HCT116 (cell line): ENCODE results near the gene HMCN1. TPM values are rescaled to one million over a fixed set of nuclear protein-coding genes. Genes with fewer than 3 reads are reported as not detected.

Source experiments
- ATAC-seq: fragments of 200-7000 bp; cut with Tn5 transposase; 2 replicates; pipeline ENCODE4 v1.9.1; 2020; ENCODE audit warnings: mild to moderate bottlenecking, moderate library complexity
- BruUV-seq: library from RNA; stranded (reverse); fragments of 400-500 nt; replicated peaks from 2 replicates; lab custom pipeline; 2021; lab: Mats Ljungman, UMichigan
- CTCF ChIA-PET: fragments of 300-600 bp; sonication (Branson Sonifier 250); formaldehyde crosslinking; loops from one replicate; lab custom pipeline; 2021; ENCODE audit warnings: antibody characterized with exemption; lab: Charles Lee
- POLR2A ChIA-PET: fragments of 300-600, 350-600 bp; sonication (Branson Sonifier 250); formaldehyde crosslinking; loops from one replicate; lab custom pipeline; 2021; ENCODE audit warnings: antibody characterized with exemption; lab: Charles Lee
- RAD21 ChIA-PET, 2 experiments: fragments of 300-600 bp; sonication (Branson Sonifier 250); formaldehyde crosslinking; loops; one replicate each; lab custom pipeline; 2023; ENCODE audit warnings: low total read pairs in 2 of 2; ENCODE audit not compliant: uncharacterized antibody in 2 of 2, unreplicated experiment in 2 of 2, low non-redundant PET in 1 of 2; lab: Charles Lee
- DNase-seq: peaks from one replicate; pipeline ENCODE4 v3.0.0-alpha.2; 2010; ENCODE audit warnings: low read depth, low spot score
- H2AFZ ChIP-seq: fragments of 200-600 bp; shearing (Covaris generic), sonication (generic); 2 replicates; pipeline ENCODE4 v1.6.1; 2017; ENCODE audit warnings: low read depth, mixed run types, mixed read lengths, antibody characterized with exemption, low read length; ENCODE audit not compliant: poor library complexity, severe bottlenecking
- H3K27ac ChIP-seq: 2 replicates; pipeline ENCODE4 v1.5.1; 2012; ENCODE audit warnings: low read depth, low read length
- H3K27me3 ChIP-seq: fragments of 200-600 bp; sonication (generic); 2 replicates; pipeline ENCODE4 v1.6.1; 2016; ENCODE audit warnings: mixed run types, low read length, mixed read lengths; ENCODE audit not compliant: insufficient read depth
- H3K36me3 ChIP-seq, 2 experiments: fragments of 200-500 bp in 1 of 2; fragments of 200-600 bp in 1 of 2; sonication (Bioruptor generic) in 1 of 2; sonication (generic) in 1 of 2; 2 replicates each; pipeline versions ENCODE4 v1.5.1 to v1.6.1; 2014 to 2016; ENCODE audit warnings: low read length in 2 of 2, inconsistent platforms in 1 of 2, mixed read lengths in 1 of 2, mixed run types in 1 of 2; ENCODE audit not compliant: insufficient read depth in 2 of 2, control insufficient read depth in 1 of 2
- H3K4me1 ChIP-seq, 2 experiments: fragments of 200-600 bp in 1 of 2; sonication (generic) in 1 of 2; 2 replicates each; pipeline versions ENCODE4 v1.5.1 to v1.6.1; 2012 to 2017; ENCODE audit warnings: low read length in 2 of 2, inconsistent platforms in 1 of 2, mild to moderate bottlenecking in 1 of 2, mixed read lengths in 1 of 2, mixed run types in 1 of 2, moderate library complexity in 1 of 2; ENCODE audit not compliant: insufficient read depth in 2 of 2, control insufficient read depth in 1 of 2
- H3K4me2 ChIP-seq: fragments of 200-600 bp; sonication (generic); 2 replicates; pipeline ENCODE4 v1.6.1; 2017; ENCODE audit warnings: mixed run types, low read length, mixed read lengths
- H3K4me3 ChIP-seq, 2 experiments: fragments of 200-600 bp in 1 of 2; sonication (generic) in 1 of 2; replicated peaks in 1 of 2; 2 replicates each; pipeline ENCODE4 v1.5.1; 2011 to 2016; ENCODE audit warnings: low read length in 2 of 2, control low read depth in 1 of 2, low read depth in 1 of 2, mild to moderate bottlenecking in 1 of 2, mixed read lengths in 1 of 2, mixed run types in 1 of 2
- H3K79me2 ChIP-seq: fragments of 200-600 bp; sonication (generic); 2 replicates; pipeline ENCODE4 v1.6.1; 2017; ENCODE audit warnings: mild to moderate bottlenecking, mixed run types, low read length, moderate library complexity, mixed read lengths; ENCODE audit not compliant: insufficient read depth
- H3K9ac ChIP-seq: fragments of 200-600 bp; sonication (generic); 2 replicates; pipeline ENCODE4 v1.6.1; 2016; ENCODE audit warnings: low read length, mixed read lengths
- H3K9me2 ChIP-seq: fragments of 200-600 bp; sonication (generic), shearing (Covaris generic); 2 replicates; pipeline ENCODE4 v1.6.1; 2017; ENCODE audit warnings: mixed run types, mild to moderate bottlenecking, moderate library complexity; ENCODE audit not compliant: insufficient read depth
- H3K9me3 ChIP-seq, 2 experiments: fragments of 200-500 bp in 1 of 2; fragments of 200-600 bp in 1 of 2; sonication (Bioruptor generic) in 1 of 2; sonication (generic) in 1 of 2; 2 replicates each; pipeline ENCODE4 v1.6.1; 2014 to 2017; ENCODE audit warnings: low read length in 2 of 2, mixed read lengths in 2 of 2, inconsistent platforms in 1 of 2, low read depth in 1 of 2, mild to moderate bottlenecking in 1 of 2, mixed run types in 1 of 2, moderate library complexity in 1 of 2; ENCODE audit not compliant: control insufficient read depth in 1 of 2, insufficient read depth in 1 of 2
- H4K20me1 ChIP-seq: fragments of 200-600 bp; sonication (generic), shearing (Covaris generic); 2 replicates; pipeline ENCODE4 v1.6.1; 2017; ENCODE audit warnings: mixed run types, mild to moderate bottlenecking, moderate library complexity; ENCODE audit not compliant: insufficient read depth
- CEBPB ChIP-seq: IDR thresholded peaks from 2 replicates; pipeline ENCODE4 v1.6.1; 2012; ENCODE audit warnings: low read depth
- ELF1 ChIP-seq: IDR thresholded peaks from 2 replicates; pipeline ENCODE4 v1.6.1; 2012; ENCODE audit warnings: low read depth, borderline replicate concordance
- EZH2 ChIP-seq: fragments of 200-600 bp; sonication (generic); IDR thresholded peaks from 2 replicates; pipeline ENCODE4 v1.6.1; 2017; ENCODE audit warnings: antibody characterized with exemption, mixed run types
- FOSL1 ChIP-seq: IDR thresholded peaks from 2 replicates; pipeline ENCODE4 v1.6.1; 2012; ENCODE audit warnings: low read depth
- JUND ChIP-seq: IDR thresholded peaks from 2 replicates; pipeline ENCODE4 v1.6.1; 2012
- POLR2A ChIP-seq: IDR thresholded peaks from 2 replicates; pipeline ENCODE4 v1.7.0; 2011; ENCODE audit warnings: borderline replicate concordance; ENCODE audit not compliant: insufficient read depth, insufficient read length; ENCODE audit errors: extremely low read depth
- POLR2AphosphoS5 ChIP-seq: IDR thresholded peaks from 2 replicates; pipeline ENCODE4 v1.6.1; 2011; ENCODE audit warnings: mild to moderate bottlenecking, low read depth, low read length, moderate library complexity
- SRF ChIP-seq: IDR thresholded peaks from 2 replicates; pipeline ENCODE4 v1.6.1; 2012; ENCODE audit warnings: low read depth
- TCF7L2 ChIP-seq: IDR thresholded peaks from 2 replicates; pipeline ENCODE4 v1.7.0; 2011; ENCODE audit warnings: borderline replicate concordance, inconsistent platforms; ENCODE audit not compliant: insufficient read depth, insufficient read length; ENCODE audit errors: extremely low read depth
- ZFX ChIP-seq: fragments of 450-650 bp; IDR thresholded peaks from 2 replicates; pipeline ENCODE4 v1.6.1; 2017
- ZNF274 ChIP-seq: fragments of 200-500 bp; sonication (Bioruptor generic); IDR thresholded peaks from 2 replicates; pipeline ENCODE4 v1.6.1; 2014; ENCODE audit warnings: mild to moderate bottlenecking, low read depth, low read length, inconsistent platforms
- intact Hi-C: fragments of 100-400 bp; cut with micrococcal nuclease; formaldehyde crosslinking; loops from 2 replicates; pipeline ENCODE4 v1.10.0; 2022
- total RNA-seq: library from RNA; stranded (reverse); gene quantifications from one replicate; pipeline ENCODE4 v1.2.1, GENCODE V29; 2021; ENCODE audit not compliant: unreplicated experiment
- TF ChIP-seq, protein P1 (sequence below): IDR thresholded peaks from 2 replicates; pipeline ENCODE4 v1.6.1; 2011; ENCODE audit warnings: mild to moderate bottlenecking, low read length, moderate library complexity; ENCODE audit not compliant: insufficient replicate concordance; ENCODE audit errors: extremely low read depth
- TF ChIP-seq, protein P2 (sequence below), 3 experiments: fragments of 200-600 bp in 1 of 3; sonication (generic) in 1 of 3; IDR thresholded peaks in 2 of 3; conservative IDR thresholded peaks in 1 of 3; 2 replicates each; pipeline ENCODE4 v1.5.1; 2012 to 2017; ENCODE audit warnings: low read depth in 2 of 3, low read length in 2 of 3, antibody characterized with exemption in 1 of 3, borderline replicate concordance in 1 of 3, control low read depth in 1 of 3, mild to moderate bottlenecking in 1 of 3, mixed read lengths in 1 of 3, mixed run types in 1 of 3, moderate library complexity in 1 of 3; ENCODE audit not compliant: insufficient read depth in 1 of 3
- TF ChIP-seq, protein P3 (sequence below): IDR thresholded peaks from 2 replicates; pipeline ENCODE4 v1.6.1; 2012

Gene HMCN1
- total RNA-seq, 1 experiment from 2014 or later = 0.59 TPM

DNA sequence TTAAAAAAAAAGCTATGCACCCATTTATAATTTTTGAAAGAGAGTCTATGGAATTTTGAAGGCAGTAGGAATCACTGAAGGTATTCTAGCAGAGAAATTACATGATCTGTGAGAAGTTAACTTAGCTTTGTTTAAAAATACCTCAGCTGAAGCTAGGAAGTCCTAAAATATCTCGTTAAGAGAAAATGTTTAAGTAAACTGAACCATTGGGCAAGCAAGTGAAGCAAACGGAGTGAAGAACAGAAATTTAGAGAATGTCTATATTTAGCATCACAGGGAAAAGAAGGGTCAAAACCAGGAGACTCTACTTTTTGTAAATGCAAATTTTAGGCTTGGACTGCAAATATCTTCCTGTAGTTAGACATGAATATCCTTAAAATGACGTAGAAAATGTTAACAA is 230.8 kb downstream of the HMCN1 start:
- H4K20me1 ChIP-seq = no peaks in the 10 kb centered on the region
- no peak for ATAC-seq
- no peaks in the 10 kb centered on the region for H3K9me3 ChIP-seq
- BruUV-seq = no TSS peak
- H3K4me2 ChIP-seq = no peak overlapping the region
- H3K27ac ChIP-seq = no peak overlapping the region
- H3K4me3 ChIP-seq = no peak overlapping the region
- no peaks in the 10 kb centered on the region for H3K9me2 ChIP-seq
- H2AFZ ChIP-seq = no peak overlapping the region
- no peak overlapping the region for H3K9ac ChIP-seq
- no peak for TF ChIP-seq JUND
- TF ChIP-seq, protein P1, sequence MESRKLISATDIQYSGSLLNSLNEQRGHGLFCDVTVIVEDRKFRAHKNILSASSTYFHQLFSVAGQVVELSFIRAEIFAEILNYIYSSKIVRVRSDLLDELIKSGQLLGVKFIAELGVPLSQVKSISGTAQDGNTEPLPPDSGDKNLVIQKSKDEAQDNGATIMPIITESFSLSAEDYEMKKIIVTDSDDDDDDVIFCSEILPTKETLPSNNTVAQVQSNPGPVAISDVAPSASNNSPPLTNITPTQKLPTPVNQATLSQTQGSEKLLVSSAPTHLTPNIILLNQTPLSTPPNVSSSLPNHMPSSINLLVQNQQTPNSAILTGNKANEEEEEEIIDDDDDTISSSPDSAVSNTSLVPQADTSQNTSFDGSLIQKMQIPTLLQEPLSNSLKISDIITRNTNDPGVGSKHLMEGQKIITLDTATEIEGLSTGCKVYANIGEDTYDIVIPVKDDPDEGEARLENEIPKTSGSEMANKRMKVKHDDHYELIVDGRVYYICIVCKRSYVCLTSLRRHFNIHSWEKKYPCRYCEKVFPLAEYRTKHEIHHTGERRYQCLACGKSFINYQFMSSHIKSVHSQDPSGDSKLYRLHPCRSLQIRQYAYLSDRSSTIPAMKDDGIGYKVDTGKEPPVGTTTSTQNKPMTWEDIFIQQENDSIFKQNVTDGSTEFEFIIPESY = no peak
- TF ChIP-seq, all 23 proteins: peak for 0
- Histone ChIP-seq H3K36me3 (no peaks in the 10 kb centered on the region), H3K79me2 (no peaks in the 10 kb centered on the region), H3K4me1 (no peaks in the 10 kb centered on the region), H3K27me3 (no peaks in the 10 kb centered on the region)
- POLR2A ChIA-PET = no interaction called here
- DNase-seq = no peak
- intact Hi-C loops = no loop called here
- CTCF ChIA-PET = interaction anchor here (1.2 kb wide), 1 partner anchor 244 kb away, joined by 3 read pairs; no protein-coding TSS in a partner anchor
- RAD21 ChIA-PET = no interaction called here

DNA sequence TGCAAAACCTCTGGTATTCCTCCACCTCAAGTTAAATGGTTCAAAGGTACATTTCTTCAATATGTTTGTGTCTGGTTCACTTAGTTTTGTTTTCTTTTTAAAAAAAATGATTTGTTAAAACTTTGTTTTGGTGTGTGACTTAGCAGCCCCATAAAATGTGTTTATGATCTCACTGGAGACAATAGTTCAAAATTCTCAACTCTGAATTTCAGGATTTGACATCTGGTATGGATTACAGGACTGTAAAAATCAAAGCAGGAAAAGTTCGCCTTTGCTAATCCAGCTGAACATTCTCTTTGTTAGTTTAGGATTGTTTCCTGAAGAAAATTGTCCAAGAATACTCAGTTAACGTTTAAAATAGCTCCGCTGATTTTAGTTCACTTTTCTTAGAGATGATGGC is 231.7 kb downstream of the HMCN1 start:
- no peak overlapping the region for H3K27ac ChIP-seq
- CTCF ChIA-PET = no interaction called here
- TF ChIP-seq, protein P2, sequence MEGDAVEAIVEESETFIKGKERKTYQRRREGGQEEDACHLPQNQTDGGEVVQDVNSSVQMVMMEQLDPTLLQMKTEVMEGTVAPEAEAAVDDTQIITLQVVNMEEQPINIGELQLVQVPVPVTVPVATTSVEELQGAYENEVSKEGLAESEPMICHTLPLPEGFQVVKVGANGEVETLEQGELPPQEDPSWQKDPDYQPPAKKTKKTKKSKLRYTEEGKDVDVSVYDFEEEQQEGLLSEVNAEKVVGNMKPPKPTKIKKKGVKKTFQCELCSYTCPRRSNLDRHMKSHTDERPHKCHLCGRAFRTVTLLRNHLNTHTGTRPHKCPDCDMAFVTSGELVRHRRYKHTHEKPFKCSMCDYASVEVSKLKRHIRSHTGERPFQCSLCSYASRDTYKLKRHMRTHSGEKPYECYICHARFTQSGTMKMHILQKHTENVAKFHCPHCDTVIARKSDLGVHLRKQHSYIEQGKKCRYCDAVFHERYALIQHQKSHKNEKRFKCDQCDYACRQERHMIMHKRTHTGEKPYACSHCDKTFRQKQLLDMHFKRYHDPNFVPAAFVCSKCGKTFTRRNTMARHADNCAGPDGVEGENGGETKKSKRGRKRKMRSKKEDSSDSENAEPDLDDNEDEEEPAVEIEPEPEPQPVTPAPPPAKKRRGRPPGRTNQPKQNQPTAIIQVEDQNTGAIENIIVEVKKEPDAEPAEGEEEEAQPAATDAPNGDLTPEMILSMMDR (IDR thresholded peaks at IDR 0.05 in 2 of 3, conservative IDR thresholded peaks at IDR 0.05 in 1 of 3; ENCODE audit: borderline replicate concordance in 1 of 3, insufficient read depth in 1 of 3, low read depth in 2 of 3, low read length in 2 of 3) = no peak
- TF ChIP-seq JUND = no peak
- TF ChIP-seq FOSL1 = no peak
- TF ChIP-seq POLR2AphosphoS5 = no peak
- TF ChIP-seq POLR2A = no peak
- TF ChIP-seq, protein P3, sequence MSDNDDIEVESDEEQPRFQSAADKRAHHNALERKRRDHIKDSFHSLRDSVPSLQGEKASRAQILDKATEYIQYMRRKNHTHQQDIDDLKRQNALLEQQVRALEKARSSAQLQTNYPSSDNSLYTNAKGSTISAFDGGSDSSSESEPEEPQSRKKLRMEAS = no peak
- no peak for TF ChIP-seq ZNF274
- no peak for TF ChIP-seq EZH2
- no peak for TF ChIP-seq ELF1
- TF ChIP-seq TCF7L2 = no peak
- TF ChIP-seq SRF = no peak
- TF ChIP-seq, protein P1 = no peak
- no peak for TF ChIP-seq CEBPB
- no peak for TF ChIP-seq ZFX

More for the DNA sequence above, 231.7 kb downstream of the HMCN1 start:
- no peaks in the 10 kb centered on the region for H3K79me2 ChIP-seq
- no peak overlapping the region for H3K4me2 ChIP-seq
- no peaks in the 10 kb centered on the region for H3K36me3 ChIP-seq
- no peaks in the 10 kb centered on the region for H4K20me1 ChIP-seq
- ChIA-PET RAD21 (no interaction called here), POLR2A (no interaction called here)
- DNase-seq (no peak), ATAC-seq (no peak)
- H3K4me1 ChIP-seq = no peaks in the 10 kb centered on the region
- H3K9ac ChIP-seq = no peak overlapping the region
- H3K9me3 ChIP-seq = no peaks in the 10 kb centered on the region
- no TSS peak for BruUV-seq
- intact Hi-C loops = no loop called here
- H2AFZ ChIP-seq = no peak overlapping the region
- no peaks in the 10 kb centered on the region for H3K27me3 ChIP-seq
- no peak overlapping the region for H3K4me3 ChIP-seq
- H3K9me2 ChIP-seq = no peaks in the 10 kb centered on the region
